Fibroblast of villous mesenchyme (primary cell): Measurements from ENCODE around the gene KCNT1. TPM values are rescaled to one million over a fixed set of nuclear protein-coding genes. Genes with fewer than 3 reads are reported as not detected.

ENCODE experiments used
- DNase-seq: peaks from one replicate; pipeline ENCODE4 v3.0.0-alpha.2; 2010; ENCODE audit warnings: low read depth
- H3K4me3 ChIP-seq: 2 replicates; pipeline ENCODE4 v1.5.1; 2011; ENCODE audit warnings: low read depth, mild to moderate bottlenecking, low read length
- total RNA-seq: library from RNA; depleted of rRNA; stranded (reverse); fragments of >200 nt; gene quantifications from 2 replicates; pipeline ENCODE4 v1.2.3, GENCODE V29; 2012
- TF ChIP-seq, protein P1 (sequence below): IDR thresholded peaks from 2 replicates; pipeline ENCODE4 v1.5.1; 2012; ENCODE audit warnings: low read depth, mild to moderate bottlenecking, low read length; ENCODE audit not compliant: insufficient read depth

The KCNT1 gene
- total RNA-seq, 1 donor: not detected

DNA sequence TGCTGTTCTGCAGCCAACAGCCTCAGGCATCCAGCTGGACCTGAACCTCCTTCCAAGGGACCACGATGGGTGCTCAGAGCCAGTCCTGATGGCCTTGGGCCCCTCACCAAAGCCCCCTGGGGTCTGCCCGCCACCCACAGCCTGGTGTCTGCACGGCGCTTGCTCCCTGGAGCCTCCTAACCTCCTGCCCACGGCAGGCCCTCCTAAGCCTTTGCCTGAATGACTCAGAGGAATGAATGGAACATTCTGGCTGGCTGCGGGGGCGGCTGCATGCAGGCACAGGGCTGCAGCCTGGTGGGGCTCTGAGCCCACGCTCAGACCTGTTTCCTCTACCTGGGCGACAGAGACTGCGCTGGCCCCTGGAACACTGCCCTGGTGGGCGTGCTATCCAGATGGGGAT lies 9.6 kb upstream of the KCNT1 start:
- TF ChIP-seq, protein P1, sequence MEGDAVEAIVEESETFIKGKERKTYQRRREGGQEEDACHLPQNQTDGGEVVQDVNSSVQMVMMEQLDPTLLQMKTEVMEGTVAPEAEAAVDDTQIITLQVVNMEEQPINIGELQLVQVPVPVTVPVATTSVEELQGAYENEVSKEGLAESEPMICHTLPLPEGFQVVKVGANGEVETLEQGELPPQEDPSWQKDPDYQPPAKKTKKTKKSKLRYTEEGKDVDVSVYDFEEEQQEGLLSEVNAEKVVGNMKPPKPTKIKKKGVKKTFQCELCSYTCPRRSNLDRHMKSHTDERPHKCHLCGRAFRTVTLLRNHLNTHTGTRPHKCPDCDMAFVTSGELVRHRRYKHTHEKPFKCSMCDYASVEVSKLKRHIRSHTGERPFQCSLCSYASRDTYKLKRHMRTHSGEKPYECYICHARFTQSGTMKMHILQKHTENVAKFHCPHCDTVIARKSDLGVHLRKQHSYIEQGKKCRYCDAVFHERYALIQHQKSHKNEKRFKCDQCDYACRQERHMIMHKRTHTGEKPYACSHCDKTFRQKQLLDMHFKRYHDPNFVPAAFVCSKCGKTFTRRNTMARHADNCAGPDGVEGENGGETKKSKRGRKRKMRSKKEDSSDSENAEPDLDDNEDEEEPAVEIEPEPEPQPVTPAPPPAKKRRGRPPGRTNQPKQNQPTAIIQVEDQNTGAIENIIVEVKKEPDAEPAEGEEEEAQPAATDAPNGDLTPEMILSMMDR: no peak
- no peak overlapping the region for H3K4me3 ChIP-seq
- DNase-seq: no peak

GRCh38 chr9:135693265-135693664 lies 8.7 kb upstream of the KCNT1 start:
- DNase-seq: no peak
- TF ChIP-seq, protein P1: no peak
- H3K4me3 ChIP-seq: no peak overlapping the region

DNA sequence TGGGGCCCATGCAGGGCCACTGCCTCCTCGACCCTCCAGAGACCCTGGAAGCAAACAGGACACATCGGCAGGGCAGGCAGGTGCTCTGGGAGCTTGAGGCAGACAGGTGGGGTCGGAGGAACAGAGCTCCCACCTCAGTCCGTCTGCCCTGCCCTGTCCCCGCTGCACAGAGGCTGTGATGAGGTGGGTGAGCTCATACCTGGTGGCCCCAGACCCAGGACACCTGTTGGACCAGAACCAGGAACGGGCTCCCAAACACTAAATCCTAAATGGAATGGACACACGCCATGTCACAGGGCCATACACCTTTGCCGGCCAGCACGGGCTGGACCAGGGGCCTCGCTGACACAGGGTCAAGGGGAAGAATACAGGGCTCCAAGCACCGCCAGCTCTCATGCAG lies 8.2 kb upstream of the KCNT1 start:
- DNase-seq: no peak
- TF ChIP-seq, protein P1: no peak
- no peak overlapping the region for H3K4me3 ChIP-seq

- TF ChIP-seq, protein P1: no peak
- DNase-seq: no peak
- H3K4me3 ChIP-seq: no peak overlapping the region
Measured at GRCh38 chr9:135694414-135694813, 7.6 kb upstream of the KCNT1 start.

DNA sequence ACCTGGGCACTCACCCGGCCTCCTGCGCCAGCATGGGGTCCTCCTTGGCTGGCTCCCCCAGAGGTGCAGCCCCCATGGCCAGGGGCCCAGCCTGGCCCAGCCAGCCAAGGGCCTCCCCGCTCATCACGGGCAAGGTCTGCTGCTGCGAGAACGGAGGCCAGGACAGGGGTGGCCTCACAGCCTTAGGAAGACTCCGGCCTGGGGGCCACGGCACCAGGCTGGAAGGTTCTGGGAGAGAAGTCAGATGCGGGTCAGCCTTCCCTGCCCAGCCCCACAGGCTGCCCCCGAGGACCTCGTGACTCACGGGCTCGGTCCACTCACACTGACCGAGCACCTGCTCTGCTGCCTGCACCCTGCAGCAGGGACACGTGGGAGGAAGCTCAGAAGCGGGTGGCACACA lies 6.9 kb upstream of the KCNT1 start:
- no peak overlapping the region for H3K4me3 ChIP-seq
- TF ChIP-seq, protein P1: no peak
- no peak for DNase-seq

DNA sequence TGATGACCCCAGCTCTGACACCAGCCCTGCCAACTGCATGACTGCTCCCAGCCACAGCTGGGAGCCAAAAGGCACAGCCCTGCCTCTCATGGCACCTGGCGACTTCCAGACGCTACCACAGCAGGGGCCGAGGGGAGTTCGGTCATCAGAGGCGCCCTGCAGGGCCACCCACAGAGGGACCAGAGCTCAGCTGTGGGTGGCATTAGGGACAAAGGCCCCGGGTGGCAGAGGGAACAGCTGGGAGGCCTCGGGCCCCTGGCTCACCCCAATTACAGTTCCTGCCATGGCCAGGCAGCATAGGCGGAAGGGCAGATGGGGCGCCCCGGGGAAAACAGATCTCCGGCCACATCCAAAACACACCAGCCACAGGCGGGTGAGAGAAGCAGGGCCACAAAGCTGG lies 6.3 kb upstream of the KCNT1 start:
- DNase-seq: no peak
- TF ChIP-seq, protein P1: no peak
- no peak overlapping the region for H3K4me3 ChIP-seq

DNA sequence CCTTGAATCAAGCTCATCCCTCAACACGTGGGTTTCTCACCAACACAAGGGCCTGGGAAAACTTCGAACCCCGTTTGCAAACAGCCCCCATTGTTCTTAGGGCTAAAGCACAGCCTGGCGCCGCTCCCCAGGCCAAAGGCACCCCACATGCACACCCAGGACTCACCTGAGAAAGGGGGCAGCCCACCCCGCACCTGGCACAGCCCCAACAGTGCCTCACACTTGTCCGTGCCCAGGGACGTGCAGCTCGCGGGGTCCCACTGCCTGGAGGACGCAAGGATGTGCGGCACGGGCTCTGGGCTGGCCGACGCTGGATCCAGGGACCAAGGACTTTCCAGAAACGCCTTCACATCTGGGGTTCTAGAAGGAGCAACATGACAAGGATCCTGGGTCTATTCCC lies 5.5 kb upstream of the KCNT1 start:
- DNase-seq: no peak
- TF ChIP-seq, protein P1: no peak
- no peak overlapping the region for H3K4me3 ChIP-seq
